HG02852 (cell line): ENCODE data around the gene RABEP1.

Experiments used
- ATAC-seq: cut with Tn5 transposase; IDR thresholded peaks from one replicate; pipeline ENCODE4 v1.9.1; 2021; ENCODE audit warnings: mild to moderate bottlenecking, moderate library complexity; ENCODE audit not compliant: unreplicated experiment

Gene RABEP1

GRCh38 chr17:5269241-5269960 lies 12.7 kb upstream of the RABEP1 start:
- ATAC-seq, result no peak

- ATAC-seq, result no peak
Measured at GRCh38 chr17:5272322-5272721, 9.8 kb upstream of the RABEP1 start.

- ATAC-seq, result no peak
Measured at GRCh38 chr17:5282642-5283217, 646 bp downstream of the RABEP1 start.

- ATAC-seq, result no peak
Measured at GRCh38 chr17:5283571-5284315, 1.7 kb downstream of the RABEP1 start.

GRCh38 chr17:5284681-5285080 lies 2.6 kb downstream of the RABEP1 start:
- ATAC-seq, result no peak

GRCh38 chr17:5286846-5287245 lies 4.8 kb downstream of the RABEP1 start:
- no peak for ATAC-seq

- no peak for ATAC-seq
Measured at GRCh38 chr17:5291683-5292350, 9.7 kb downstream of the RABEP1 start.

- no peak for ATAC-seq
Measured at GRCh38 chr17:5297245-5297644, 15.2 kb downstream of the RABEP1 start.

- ATAC-seq, result no peak
Measured at GRCh38 chr17:5299383-5299782, 17.3 kb downstream of the RABEP1 start.

GRCh38 chr17:5304636-5305035 lies 22.6 kb downstream of the RABEP1 start:
- no peak for ATAC-seq

- no peak for ATAC-seq
Measured at GRCh38 chr17:5309851-5310250, 27.8 kb downstream of the RABEP1 start.

GRCh38 chr17:5325851-5326250 lies 43.8 kb downstream of the RABEP1 start:
- no peak for ATAC-seq

GRCh38 chr17:5329784-5330557 lies 47.9 kb downstream of the RABEP1 start:
- ATAC-seq, result no peak

- ATAC-seq, result no peak
Measured at GRCh38 chr17:5330981-5331380, 48.9 kb downstream of the RABEP1 start.

- no peak for ATAC-seq
Measured at GRCh38 chr17:5331506-5331905, 49.4 kb downstream of the RABEP1 start.

GRCh38 chr17:5344914-5345313 lies 62.8 kb downstream of the RABEP1 start:
- no peak for ATAC-seq

- ATAC-seq, result no peak
Measured at GRCh38 chr17:5352681-5353289, 70.7 kb downstream of the RABEP1 start.

- ATAC-seq, result no peak
Measured at GRCh38 chr17:5354310-5354709, 72.2 kb downstream of the RABEP1 start.

- no peak for ATAC-seq
Measured at GRCh38 chr17:5354886-5355415, 72.9 kb downstream of the RABEP1 start.
